GM18508 (cell line): ENCODE data around the gene ERBB2.
"Not testable (repeated sequence)": the region's sequence is repeated elsewhere in the genome, so short reads cannot be mapped to it uniquely, and the experiment has no call there.

Source experiments
- ATAC-seq: cut with Tn5 transposase; IDR thresholded peaks from one replicate; pipeline ENCODE4 v1.9.1; 2021; ENCODE audit warnings: moderate number of reproducible peaks; ENCODE audit not compliant: insufficient read depth, unreplicated experiment

Gene ERBB2

DNA sequence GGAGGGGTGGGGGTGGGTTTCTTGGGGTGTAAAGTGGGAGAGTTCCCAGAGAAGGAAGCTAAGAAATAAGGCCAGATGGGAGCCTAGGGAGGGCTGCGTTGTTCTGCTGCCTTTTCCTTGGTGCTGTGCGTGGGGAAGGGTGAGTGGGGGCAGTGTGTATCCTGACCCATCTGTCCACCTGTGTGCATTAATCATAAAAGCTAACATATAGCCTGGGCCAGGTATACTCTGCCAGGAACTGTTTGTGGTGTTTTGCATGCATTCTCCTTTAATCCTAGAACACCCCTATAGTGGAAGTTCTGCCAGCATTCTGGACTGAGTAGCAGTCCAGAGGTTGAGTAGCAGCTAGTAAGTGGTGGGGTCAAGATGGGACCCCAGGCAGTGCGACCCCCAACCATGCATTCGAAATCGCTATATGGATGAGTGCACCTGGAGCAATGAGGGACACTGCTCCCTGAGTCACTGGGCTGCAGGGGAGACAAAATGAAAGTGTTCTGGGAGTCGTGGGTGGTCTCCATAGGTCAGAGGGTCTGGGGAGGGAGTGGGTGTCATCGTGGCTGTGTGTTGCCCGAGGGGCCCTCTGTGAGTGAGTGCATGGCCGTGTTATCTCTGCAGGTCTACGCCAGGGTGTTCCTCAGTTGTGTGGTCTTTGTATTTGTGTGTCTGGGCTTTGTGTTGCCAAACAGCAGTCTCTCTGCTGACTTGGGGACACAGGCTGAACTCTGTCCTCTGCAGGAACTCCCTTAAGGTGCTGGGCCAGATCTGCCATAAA is 1.3 kb downstream of the ERBB2 start:
- ATAC-seq = no peak

DNA sequence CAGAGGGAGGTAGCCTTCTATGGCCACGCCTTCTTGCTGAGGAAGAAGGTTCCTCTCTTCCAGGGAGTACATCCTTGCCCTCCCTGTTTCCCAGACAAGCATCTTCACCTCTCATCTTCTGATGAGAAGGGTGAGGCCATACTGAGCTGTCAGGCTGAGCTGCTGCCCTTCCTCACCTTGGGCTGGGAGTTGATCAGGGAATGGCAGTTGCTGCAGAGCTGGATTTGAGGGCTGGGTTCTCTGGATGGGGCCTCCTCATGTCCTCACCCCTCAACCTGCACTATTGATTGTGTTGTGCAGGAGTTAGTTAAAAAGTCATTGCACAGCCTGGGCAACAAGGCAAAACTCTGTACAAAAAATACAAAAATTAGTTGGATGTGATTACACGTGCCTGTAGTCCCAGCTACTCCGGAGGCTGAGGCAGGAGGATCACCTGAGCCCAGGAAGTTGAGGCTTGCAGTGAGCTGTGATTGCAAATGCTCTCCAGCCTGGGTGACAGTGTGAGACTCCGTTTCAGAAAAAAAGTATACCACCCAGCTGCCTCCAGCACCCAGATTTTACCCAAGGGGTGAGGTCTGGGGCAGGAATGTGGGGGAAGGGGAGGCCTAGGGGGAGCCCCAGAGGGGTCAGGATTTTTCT is 2.0 kb downstream of the ERBB2 start:
- ATAC-seq = no peak

DNA sequence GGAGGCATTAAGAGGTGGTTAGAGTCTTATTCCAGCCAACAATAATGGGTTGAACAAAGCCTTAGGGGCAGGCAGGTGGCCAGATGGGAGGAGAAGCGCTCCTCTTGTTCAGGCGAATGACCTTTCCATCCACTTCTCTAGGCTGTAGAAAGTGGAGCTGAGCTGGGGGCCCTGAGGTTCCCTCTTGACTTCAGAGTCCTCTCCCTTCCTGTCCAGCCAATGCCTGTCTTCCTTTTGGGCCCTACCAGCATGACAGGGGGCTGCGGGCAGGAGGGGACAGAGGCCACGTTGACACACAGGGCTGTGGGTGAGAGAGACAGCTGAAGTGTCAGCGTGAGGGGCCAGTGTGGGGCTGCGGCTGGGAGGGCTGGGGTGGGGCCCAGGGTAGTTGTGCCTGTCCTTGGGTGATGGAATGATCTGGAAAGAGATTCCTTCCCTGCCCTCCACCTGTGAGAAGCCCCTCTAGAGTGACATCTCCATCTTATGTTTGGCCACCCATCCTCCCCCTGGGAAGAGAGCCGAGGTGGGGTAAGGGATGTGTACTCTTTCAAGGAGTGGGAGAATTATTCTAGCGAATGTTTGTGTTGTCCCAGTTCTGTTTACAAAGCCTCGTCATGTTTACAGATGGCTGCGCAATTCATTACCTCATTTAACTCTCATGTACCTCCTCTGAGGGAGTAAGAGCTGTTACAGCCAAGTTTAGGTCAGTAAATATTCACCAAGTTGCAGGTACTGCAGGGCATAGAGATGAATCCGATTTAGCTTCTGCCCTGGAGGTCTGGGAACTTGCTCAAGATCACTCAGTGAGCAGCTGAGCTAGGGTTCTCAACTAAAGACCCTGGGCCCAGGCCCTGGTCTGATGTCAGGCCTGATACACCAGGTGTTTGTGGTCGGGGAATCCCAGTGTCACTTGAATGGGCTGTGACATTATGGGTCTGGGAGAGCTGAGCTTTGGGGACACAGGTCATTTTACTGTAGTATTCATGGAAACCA is 3.3 kb downstream of the ERBB2 start:
- ATAC-seq = no peak

DNA sequence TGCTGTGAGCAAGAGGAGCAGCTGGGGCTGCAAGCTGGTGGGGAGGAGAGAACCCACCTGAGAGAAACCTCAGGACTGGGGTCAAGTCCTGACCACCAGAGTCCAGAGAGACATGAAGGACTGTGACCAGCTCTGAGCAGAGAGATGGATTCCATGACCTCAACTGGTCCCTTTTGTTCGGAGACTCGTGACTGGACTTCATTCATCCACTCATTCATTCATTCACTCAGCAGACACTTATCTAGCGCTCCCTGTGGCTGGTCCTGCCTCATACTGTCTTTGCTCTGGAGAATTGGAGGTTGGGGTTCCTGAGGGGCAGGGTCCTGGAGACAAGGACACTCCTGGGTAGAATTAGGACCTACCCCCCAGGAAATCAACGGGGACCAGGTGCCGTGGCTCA is 4.0 kb downstream of the ERBB2 start:
- ATAC-seq = no peak

DNA sequence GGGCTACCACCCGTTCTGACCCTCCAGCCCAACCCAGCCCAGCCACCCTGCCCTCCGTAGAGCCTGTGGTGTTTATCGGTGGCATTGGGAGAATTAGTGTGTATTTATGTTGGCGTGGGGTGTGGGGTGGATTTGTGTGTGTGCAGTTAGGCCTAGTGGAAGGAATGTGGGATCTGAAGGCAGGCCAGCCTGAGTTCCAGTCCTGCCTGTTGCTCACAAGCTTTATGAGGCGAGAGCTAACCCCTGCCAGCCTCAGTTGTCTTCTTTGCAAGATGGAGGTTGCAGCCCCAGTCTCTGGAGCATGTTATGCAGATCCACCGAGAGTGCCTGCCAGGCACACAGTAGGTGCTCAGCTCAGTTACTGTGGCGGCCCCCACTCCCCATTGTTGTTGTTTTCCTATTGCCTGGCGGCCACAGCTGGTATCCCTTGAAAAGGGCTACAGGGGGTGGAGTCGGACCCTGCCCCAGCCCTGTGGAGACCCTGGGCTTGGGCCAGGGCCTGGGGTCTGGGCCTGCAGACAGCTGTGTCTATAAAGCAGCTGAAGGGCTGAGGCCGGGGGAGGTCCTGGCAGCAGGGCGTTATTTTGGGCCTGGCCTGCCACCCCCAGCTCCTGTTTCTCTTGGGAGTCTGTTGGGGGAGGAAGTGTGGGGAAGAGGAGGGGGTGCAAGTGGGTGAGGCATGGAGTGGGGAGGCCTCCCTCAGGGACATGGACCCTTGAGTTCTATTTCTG is 5.1 kb downstream of the ERBB2 start:
- ATAC-seq = no peak

DNA sequence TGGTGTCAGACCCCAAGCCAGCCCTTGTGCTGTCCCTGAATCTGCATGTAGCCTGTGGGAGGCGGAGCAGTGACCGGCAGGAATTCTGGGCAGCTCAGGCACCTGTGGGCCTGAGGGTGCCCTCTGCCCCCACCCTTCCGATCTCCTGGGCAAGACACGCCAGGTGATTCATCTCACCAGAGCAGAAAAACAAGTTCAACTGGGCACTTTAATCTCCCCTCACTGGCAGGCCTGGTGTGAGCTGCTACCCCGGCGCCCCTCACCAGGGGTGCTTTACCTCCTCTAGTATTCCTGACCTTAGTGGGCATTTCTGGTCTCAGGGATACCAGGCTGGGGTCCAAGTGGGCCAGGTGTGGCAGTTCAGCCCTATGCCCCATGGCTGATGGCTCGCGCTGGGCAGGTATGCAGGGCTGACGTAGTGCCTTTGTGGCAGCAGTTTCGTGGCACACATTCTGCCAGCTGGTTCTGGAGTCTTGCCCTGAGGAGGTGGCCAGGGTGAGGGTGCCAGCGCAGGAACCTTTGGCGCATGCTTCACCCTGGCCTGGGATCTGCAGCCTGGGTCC is 6.0 kb downstream of the ERBB2 start:
- no peak for ATAC-seq

DNA sequence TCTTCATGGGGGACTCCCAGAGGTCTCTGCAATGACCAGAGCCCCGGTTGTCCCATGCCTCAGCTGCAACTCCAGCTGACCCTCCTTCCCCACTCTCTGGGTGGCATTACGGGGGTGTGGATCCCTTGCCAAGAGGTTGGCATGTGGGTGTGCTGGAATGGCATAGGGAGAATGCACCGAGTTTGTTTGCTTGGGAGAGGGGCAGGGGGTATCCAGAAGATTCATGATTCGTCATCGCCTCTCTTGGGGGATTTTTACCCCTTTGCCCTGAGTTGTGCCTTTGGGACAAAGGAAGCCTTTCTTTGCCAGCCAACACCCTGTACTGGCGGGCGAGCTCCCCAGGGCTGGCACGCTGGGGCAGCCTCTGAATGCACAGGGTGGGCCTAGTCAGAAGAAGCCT is 6.5 kb downstream of the ERBB2 start:
- ATAC-seq = no peak

DNA sequence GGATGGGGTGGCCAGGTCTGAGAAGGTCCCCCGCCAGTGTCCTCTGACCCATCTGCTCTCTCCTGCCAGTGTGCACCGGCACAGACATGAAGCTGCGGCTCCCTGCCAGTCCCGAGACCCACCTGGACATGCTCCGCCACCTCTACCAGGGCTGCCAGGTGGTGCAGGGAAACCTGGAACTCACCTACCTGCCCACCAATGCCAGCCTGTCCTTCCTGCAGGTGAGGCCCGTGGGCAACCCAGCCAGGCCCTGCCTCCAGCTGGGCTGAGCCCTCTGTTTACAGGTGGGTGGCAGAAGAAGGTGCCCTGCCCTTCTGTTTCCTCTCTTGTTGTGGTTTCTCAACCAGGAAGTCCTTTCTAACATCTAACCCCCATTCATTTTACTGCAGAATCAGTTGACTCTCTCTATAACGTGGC is 7.1 kb downstream of the ERBB2 start:
- no peak for ATAC-seq

DNA sequence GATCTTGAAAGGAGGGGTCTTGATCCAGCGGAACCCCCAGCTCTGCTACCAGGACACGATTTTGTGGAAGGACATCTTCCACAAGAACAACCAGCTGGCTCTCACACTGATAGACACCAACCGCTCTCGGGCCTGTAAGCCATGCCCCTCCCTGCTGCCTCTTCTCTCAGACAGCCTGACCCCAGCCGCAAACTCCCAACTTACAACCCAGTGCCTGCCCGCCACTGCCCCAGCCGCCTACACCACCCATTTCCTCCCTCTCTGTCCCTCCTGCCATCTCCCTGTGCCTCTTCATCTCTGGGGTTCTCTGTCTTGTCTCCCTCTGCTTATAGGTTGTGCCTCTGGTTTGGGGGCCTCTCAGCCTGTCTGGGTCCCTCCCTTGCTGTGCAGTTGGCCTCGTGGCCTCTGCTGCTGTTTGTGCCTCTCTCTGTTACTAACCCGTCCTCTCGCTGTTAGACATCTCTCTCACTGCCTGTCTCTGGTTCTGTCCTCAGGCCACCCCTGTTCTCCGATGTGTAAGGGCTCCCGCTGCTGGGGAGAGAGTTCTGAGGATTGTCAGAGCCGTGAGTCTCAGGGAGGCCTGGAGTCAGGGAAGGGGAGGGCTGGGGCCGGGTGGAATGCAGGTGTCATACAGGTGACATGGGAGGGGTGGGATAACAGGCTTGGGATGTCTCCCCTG is 9.6 kb downstream of the ERBB2 start:
- ATAC-seq = no peak

DNA sequence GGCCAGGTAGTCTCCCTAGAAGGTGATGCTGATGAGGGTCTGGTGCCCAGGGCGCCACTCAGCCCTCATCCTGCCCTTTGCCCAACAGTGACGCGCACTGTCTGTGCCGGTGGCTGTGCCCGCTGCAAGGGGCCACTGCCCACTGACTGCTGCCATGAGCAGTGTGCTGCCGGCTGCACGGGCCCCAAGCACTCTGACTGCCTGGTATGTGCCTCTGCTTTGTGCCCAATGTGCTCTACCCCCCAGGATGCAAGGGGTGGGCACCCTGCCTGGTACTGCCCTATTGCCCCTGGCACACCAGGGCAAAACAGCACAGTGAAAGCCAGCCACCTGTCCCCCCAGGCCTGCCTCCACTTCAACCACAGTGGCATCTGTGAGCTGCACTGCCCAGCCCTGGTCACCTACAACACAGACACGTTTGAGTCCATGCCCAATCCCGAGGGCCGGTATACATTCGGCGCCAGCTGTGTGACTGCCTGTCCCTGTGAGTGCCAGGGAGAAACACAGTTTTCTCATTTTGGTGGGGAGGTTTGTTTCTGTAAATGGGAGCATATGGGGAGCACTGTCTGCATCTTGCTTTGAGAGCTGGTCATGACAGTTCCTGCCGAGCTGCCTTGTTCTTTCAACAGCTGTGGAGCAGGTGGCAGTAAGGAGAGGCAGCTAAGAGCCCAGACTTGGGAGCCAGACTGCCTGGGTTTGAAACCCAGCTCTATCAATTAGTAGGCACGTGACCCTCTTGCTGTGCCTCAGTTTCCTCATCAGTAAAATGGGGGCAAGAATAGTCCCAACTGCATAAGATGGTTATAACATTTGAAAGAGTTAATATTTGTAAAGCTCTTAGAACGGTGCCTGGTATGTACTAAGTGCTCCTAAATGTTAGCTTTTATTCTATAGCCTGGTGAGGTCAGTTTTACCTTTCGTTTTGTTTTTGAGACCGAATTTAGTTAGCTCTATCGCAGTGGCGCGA is 10.4 kb downstream of the ERBB2 start:
- ATAC-seq = no peak

DNA sequence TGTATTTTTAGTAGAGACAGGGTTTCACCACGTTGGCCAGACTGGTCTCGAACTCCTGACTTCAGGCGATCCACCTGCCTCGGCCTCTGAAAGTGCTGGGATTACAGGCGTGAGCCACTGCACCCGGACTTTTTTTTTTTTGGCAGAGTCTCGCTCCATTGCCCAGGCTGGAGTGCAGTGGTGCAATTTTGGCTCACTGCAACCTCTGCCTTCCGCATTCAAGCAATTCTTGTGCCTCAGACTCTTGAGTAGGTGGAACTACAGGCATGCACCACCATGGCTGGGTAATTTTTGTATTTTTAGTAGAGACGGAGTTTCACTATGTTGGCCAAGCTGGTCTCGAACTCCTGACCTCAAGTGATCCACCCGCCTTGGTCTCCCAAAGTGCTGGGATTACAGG is 11.2 kb downstream of the ERBB2 start:
- not testable (repeated sequence) for ATAC-seq

DNA sequence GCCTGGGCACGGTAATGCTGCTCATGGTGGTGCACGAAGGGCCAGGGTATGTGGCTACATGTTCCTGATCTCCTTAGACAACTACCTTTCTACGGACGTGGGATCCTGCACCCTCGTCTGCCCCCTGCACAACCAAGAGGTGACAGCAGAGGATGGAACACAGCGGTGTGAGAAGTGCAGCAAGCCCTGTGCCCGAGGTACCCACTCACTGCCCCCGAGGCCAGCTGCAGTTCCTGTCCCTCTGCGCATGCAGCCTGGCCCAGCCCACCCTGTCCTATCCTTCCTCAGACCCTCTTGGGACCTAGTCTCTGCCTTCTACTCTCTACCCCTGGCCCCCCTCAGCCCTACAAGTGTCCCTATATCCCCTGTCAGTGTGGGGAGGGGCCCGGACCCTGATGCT is 12.0 kb downstream of the ERBB2 start:
- no peak for ATAC-seq

DNA sequence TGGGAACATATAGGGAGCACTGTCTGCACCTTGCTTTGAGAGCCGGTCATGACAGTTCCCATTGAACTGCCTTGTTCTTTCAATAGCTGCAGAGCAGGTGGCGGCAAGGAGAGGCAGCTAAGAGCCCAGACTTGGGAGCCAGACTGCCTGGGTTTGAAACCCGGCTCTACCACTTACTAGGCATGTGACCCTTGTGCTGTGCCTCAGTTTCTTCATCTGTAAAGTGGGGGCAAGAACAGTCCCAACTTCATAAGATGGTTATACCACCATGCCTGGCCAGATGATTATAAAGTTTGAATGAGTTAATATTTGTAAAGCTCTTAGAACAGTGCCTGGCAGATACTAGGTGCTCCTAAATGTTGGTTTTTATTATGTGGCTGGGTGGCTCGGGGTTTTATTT is 14.4 kb downstream of the ERBB2 start:
- ATAC-seq = no peak

DNA sequence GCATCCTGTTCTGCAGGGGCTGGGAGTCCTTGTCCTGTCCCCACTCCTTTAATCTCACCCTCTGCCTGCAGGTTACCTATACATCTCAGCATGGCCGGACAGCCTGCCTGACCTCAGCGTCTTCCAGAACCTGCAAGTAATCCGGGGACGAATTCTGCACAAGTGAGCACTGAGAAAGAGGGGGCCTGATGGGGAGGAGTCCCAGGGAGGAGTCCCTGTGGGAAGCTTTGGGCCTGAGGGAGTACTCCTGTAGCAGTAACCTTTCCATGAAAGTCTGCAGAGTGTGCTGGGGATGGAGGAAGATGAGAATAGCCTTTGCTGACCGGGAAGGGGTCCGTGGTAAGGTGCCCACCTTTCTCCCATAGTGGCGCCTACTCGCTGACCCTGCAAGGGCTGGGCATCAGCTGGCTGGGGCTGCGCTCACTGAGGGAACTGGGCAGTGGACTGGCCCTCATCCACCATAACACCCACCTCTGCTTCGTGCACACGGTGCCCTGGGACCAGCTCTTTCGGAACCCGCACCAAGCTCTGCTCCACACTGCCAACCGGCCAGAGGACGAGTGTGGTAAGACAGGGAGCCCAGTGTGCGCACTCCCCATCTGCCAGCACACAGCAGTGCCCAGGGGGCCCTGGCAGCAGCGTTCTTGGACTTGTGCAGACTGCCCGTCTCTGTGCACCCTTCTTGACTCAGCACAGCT is 15.7 kb downstream of the ERBB2 start:
- no peak for ATAC-seq

DNA sequence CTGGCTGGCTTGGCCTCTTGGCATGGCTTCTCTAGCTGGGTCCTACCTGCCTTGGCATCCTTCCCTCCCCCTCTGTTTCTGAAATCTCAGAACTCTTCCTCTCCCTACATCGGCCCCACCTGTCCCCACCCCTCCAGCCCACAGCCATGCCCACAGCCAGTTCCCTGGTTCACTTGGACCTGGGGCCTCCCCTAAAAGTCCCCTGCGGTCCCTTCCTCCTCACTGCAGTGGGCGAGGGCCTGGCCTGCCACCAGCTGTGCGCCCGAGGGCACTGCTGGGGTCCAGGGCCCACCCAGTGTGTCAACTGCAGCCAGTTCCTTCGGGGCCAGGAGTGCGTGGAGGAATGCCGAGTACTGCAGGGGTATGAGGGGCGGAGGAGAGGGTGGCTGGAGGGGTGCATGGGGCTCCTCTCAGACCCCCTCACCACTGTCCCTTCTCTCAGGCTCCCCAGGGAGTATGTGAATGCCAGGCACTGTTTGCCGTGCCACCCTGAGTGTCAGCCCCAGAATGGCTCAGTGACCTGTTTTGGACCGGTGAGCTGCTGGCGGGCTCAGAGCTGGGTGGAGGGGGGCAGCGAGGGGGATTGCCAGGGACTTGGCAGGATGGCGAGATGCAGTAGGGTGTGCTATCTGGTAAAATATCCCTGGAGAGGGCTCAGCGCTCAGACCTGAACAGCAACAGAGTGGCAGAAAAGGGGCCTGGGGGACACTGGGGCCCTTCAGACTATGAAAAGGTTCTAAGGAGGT is 16.4 kb downstream of the ERBB2 start:
- ATAC-seq = no peak

DNA sequence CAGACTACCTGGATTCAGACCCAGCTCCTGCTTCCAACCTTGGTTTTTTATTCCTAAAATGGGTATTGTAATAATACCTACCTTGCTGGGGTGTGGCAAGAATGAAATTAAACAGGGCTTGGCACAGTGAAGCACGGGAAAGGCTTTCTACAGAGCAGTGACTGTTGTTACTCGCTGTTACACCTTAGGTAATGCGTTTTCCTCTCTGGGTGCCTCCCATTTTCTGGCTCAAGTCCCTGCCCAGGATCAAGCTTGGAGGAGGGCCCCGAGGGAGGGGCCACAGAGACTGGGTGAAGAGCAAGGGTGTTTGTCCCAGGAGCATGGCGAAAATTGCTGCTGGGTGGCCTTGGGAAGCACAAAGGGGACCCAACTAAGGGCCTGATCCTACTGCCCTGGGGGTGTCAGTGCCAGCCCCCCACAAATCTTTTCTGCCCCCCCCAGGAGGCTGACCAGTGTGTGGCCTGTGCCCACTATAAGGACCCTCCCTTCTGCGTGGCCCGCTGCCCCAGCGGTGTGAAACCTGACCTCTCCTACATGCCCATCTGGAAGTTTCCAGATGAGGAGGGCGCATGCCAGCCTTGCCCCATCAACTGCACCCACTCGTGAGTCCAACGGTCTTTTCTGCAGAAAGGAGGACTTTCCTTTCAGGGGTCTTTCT is 17.1 kb downstream of the ERBB2 start:
- no peak for ATAC-seq

DNA sequence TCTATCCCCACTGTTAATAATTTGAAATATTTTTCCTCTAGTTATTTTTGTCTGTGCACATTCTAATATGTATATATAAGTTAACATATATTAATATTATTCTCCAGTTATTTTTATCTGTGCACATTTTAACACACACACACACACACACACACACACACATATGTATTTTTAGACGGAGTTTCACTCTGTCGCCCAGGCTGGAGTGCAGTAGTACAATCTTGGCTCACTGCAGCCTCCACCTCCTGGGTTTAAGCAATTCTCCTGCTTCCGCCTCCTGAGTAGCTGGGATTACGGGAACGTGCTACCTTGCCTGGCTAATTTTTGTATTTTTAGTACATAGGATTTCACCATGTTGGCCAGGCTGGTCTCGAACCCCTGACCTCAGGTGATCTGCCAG is 17.8 kb downstream of the ERBB2 start:
- no peak for ATAC-seq
